Adipose tissue (tissue), 3 donors: ENCODE measurements around the gene MT2A. TPM values are rescaled to one million over a fixed set of nuclear protein-coding genes. Genes with fewer than 3 reads are reported as not detected.
"Not testable (repeated sequence)": the region's sequence is repeated elsewhere in the genome, so short reads cannot be mapped to it uniquely, and the experiment has no call there.

Source experiments
- H3K27ac ChIP-seq: one replicate; pipeline ENCODE4 v1.5.1; 2013; ENCODE audit warnings: low read depth, low read length
- WGBS, 3 donors: extraction: QIAGEN DNeasy Blood & Tissue Kit; methylation state at CpG; one replicate each; pipeline ENCODE4 v1.1.7; 2013; 5-methylcytosine and 5-hydroxymethylcytosine counted together
- polyA plus RNA-seq, 3 donors: library from polyadenylated mRNA; stranded (reverse); fragments of 200-250 nt; gene quantifications; one replicate each; pipeline ENCODE4 v1.2.3, GENCODE V29; 2013
- donor health status: healthy with polysubstance abuse.
- donor health status: Bipolar disorder and iron deficiency.
- donor health status: healthy.

Gene MT2A
- polyA plus RNA-seq, 3 donors: 558 to 7,150 (median 3,647) TPM

DNA sequence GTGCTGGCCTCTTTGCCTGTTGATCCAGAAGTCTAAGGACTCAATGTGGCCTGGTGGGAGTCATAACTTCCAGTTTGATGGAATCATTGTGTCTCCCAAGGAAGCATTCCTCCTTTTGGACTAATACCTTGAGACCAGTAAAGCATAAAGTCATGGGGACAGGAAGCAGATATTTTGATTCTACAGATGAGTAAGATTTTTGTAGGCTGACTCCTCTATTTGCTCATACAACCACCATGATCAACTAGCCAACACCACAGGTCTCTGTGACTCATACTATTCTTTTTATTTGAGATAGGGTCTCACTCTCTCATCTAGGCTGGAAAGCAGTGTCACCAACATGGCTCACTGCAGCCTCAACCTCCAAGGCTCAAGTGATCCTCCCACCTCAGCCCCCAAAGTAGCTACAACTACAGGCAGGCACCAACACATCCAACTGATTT, 6.2 kb downstream of the MT2A start:
- H3K27ac ChIP-seq: no peak overlapping the region

DNA sequence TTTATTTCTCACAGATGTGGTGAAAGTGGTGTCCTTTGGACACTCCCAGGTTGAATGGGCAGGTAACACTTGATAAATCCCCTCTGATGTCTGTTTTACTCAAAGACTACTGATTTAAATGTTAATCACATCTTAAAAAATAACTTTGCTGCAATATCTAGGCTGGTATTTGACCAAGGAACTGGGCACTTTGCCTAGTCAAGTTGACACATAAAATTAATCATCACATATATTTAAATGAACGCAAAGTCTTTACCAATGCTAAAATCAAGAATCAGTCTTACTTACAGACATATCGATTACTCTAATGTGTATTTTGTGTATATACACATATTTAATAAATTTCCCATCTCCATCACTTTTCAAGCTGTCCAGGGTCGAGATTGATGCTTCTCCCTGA, 7.0 kb downstream of the MT2A start:
- WGBS, 3 donors: 58 to 94% (median 89%) methylated on average over 3 of the region's 3 CpGs
- H3K27ac ChIP-seq: no peak overlapping the region

DNA sequence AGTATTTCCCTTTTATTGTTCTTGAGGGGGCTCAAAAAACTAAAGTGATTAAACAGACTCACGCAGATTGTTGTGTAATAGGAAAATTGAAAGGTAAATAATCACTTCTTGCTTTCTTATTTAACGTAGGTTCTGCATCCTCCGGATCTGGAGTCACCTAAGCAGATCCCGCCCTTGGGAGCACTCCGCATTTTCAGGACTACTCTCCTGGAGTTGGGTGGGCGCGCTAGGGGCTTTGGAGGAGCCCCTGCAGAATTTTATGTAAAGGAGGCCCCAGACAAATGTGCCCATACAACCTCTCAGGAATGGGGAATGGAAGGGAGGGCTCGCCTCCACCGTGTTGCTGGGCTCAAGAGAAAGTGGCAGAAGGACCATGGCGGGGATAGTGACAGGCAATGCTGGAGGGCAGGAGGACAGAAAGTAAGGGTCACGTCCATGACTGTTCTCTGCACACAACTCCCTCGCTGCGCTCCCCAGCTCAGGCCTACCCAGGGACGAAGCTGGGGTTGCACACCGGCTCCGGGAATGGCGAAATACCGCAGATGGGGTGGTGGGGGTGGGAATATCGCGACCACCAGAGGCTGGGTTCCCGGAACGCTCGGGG, 8.3 kb downstream of the MT2A start:
- WGBS, 3 donors: 49 to 55% (median 49%) methylated on average over 23 of the region's 23 CpGs
- H3K27ac ChIP-seq: no peak overlapping the region

DNA sequence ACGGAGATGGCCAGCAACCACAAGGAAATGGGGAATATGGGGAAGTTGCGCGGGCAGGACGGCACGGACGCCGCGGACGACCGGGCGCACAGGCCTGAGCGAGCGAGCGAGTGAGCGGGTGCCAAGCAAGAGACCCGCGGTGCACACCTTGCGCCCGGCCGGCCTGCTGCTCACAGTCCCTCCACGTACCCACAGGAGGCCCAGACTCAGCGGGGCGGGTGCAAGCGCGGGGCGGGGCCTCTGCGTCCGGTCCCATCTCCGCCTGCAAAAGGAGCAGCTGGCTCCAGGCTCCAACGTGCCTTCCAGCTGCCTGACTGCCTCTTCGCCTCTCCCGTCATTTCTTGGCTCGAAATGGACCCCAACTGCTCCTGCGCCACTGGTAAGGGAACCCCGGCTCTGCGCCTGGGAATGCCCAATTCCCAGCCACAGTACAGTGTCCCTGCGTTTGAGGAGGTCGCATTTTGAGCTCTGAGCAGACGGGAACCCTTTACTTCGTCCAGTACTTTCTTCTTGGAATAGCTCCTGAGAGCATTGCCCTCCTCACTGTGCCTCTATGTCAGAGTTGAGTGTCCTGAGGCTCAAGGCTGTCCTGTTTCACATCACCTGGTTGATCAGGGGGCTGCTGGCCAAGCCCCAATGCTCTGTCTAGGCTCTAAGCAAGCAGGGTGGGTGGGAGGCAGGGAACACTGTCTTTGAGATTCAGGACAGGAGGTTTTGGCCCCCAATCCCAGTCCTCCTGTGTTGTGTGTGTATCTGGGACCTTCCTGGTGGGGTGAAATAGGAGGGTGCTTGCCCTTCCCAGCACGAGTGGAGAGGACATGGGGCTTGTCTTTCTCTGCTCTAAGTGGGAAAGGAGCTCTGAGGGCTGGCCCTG, 9.1 kb downstream of the MT2A start:
- 2 to 4% (median 3%) methylated on average over 27 to 40 of the region's 41 CpGs for WGBS, 3 donors
- peak overlapping the region; percentile 77 for H3K27ac ChIP-seq

DNA sequence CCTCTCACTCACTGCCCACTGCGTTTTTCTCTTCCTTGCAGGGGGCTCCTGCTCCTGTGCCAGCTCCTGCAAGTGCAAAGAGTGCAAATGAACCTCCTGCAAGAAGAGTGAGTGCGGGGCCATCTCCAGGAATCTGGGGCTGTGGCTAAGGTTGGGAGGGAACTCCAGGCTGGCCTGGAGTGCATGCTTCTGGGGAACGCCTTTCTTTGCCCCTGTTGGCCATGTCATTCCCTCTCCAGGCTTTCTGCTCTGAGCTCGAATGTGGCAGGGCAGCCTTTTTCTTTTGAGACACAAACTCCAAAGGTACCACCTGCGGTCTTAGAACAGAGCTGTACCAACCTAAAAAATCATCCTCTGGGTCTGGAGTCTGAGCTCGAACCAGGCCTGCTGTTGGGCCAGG, 9.8 kb downstream of the MT2A start:
- WGBS, 3 donors: 55 to 72% (median 72%) methylated on average over 6 of the region's 6 CpGs
- H3K27ac ChIP-seq: peak overlapping the region; percentile 77

DNA sequence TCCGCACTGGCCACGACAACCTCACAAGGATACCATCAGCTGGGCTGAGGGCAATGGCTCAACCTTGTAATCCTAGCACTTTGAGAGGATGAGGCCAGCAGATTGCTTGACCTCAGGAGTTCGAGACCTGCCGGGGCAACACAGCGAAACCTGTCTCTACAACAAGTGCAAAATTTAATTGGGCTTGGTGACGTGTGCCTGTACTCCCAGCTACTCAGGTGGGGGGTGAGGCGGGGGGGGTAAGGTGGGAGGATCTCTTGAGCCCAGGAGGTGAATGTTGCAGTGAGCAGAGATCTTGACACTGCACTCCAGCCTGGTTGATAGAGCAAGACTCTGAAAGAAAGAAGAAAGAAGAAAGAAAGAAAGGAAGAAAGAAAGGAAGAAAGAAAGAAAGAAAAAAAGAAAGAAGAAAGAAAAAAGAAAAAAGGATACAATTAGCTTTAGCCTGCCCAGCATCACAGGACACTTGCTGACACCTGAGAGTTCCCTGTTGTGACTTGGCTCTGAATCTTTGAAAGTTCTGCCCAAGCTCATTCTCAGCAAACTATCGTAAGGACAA, 12.0 kb downstream of the MT2A start:
- H3K27ac ChIP-seq: no peak overlapping the region
- 76 to 90% (median 77%) methylated on average over 8 of the region's 8 CpGs for WGBS, 3 donors

DNA sequence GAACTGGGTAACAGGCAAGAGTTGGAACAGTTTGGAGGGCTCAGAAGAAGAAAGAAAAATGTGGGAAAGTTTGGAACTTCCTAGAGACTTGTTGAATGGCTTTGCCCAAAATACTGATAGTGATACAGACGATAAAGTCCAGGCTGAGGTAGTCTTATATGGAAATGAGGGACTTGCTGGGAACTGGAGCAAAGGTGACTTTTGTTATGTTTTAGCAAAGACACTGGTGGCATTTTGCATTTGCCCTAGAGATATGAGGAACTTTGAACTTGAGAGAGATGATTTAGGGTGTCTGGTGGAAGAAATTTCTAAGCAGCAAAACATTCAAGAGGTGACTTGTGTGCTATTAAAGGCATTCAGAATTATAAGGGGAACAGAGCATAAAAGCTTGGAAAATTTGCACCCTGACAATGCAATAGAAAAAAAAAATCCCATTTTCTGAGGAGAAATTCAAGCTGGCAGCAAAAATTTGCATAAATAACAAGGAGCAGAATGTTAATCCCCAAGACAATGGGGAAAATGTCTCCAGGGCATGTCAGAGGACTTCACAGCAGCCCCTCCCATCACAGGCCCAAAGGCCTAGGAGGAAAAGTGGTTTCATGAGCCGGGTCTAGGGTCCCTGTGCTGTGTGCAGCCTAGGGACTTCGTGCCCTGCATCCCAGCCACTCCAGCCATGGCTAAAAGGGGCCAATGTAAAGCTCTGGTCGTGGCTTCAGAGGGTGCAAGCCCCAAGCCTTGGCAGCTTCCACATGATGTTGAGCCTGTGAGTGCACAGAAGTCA, 13.5 kb downstream of the MT2A start:
- not testable (repeated sequence) for H3K27ac ChIP-seq
- 79 to 86% (median 84%) methylated on average over 4 of the region's 4 CpGs for WGBS, 3 donors

DNA sequence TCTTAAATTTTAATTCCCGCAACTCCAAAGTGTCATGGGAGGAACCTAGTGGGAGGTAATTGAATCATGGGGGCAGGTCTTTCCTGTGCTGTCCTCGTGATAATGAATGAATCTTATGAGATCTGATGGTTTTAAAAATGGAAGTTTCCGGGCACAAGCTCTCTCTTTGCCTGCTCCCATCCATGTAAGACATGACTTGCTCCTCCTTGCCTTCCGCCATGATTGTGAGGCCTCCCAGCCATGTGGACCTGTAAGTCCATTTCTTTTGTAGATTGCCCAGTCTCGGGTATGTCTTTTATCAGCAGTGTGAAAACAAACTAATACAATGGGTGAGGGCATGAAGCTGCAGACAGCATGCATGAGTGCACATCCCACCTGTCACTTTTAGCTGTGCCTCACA, 14.8 kb downstream of the MT2A start:
- 89 to 94% (median 91%) methylated on average over 5 of the region's 5 CpGs for WGBS, 3 donors
- not testable (repeated sequence) for H3K27ac ChIP-seq

DNA sequence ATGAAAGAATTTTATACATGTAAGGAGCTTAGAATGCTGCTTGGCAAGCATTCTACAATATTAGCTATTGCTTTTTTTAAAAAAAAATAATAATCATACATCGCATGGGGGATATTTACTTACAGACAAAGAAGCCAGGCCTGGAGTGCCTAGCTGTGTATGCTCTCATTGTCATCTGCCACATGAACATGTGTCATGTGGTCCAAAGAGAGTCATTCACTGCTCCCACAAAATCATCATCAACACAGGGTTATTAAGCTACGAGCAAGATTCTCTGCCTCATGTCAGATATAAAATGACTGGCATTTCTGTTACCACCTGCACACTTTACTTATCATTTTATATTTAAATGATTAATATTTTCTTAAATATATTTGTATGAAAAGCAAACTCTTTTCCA, 15.3 kb downstream of the MT2A start:
- 95 to 98% (median 96%) methylated on average over 2 of the region's 2 CpGs for WGBS, 3 donors
- H3K27ac ChIP-seq: no peak overlapping the region

DNA sequence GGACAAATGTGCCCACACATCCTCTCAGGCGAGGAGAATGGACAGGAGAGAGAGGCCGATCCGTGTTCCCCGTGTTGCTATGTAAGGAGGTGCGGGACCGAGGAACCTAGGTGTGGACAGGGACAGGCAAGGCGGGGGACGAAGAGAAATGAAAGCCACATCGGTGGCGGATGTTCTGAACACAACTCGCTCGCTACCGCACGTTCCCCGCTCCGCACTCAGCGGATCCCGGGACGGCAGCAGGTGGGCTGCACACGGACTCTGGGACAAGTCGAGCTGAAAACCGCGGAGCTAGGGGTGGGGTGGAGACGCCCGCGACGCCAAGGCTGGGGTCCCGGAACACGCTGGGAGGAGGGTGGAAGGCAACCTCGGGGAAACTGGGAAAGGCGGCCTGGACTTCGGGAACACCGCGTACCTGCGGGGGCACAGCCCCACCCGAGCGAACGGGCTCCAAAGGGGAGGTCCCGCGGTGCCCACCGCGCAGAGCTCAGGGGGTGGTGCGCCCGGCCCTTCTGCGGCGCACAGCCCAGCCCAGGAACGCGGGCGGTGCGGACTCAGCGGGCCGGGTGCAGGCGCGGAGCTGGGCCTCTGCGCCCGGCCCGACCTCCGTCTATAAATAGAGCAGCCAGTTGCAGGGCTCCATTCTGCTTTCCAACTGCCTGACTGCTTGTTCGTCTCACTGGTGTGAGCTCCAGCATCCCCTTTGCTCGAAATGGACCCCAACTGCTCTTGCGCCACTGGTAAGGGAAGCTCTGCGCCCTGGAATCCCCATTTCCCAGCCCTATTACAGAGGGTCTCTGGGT, 17.0 kb downstream of the MT2A start, which contains the start of gene MT1E:
Gene MT1E (plus strand): TSS at position 642 of the 803 bp plus-strand sequence. CDS start 71 bp downstream, at position 713.
- 1 to 2% (median 2%) methylated on average over 60 to 62 of the region's 62 CpGs for WGBS, 3 donors
- peak within 1 kb of the TSS; percentile 87 for H3K27ac ChIP-seq

DNA sequence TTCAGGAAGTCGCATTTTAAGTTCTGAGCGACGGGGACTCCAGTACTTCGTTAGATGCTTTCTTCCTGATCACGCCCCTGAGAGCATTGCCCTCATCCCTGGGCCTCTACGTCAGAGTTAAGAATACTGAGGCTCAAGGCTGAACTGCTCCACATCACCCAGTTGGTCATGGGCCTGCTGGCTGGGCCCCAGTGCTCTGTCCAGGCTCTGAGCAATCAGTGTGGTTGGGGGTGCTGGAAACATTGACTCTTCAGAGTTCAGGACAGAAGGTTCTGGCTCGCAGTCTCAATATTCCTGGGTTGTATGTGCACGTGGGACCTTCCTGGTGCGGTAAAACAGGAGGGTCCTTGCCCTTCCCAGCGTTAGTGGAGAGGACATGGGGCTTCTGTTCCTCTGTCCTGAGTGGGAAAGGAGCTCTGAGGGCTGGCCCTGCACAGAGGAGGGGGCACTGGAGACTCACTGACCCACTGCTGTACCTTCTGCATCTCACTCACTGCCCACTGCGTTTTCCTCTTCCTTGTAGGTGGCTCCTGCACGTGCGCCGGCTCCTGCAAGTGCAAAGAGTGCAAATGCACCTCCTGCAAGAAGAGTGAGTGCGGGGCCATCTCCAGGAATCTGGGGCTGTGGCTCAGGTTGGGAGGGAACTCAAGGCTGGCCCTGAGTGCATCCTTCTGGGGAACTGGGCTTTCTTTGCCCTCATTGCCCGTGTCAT, 17.7 kb downstream of the MT2A start:
- 8 to 21% (median 19%) methylated on average over 16 of the region's 16 CpGs for WGBS, 3 donors
- H3K27ac ChIP-seq: peak overlapping the region; percentile 16

DNA sequence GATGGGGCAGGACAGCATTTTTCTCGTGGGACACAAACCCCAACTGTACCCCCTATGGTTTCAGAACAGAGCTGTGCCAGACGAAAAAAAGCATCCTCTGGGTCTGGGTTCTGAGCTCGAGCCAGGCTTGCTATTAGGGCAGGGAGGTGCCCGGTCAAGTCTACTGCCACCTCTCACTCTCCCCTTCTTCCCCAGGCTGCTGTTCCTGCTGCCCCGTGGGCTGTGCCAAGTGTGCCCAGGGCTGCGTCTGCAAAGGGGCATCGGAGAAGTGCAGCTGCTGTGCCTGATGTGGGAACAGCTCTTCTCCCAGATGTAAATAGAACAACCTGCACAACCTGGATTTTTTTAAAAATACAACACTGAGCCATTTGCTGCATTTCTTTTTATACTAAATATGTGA, 18.3 kb downstream of the MT2A start:
- H3K27ac ChIP-seq: peak overlapping the region; percentile 46
- 26 to 60% (median 48%) methylated on average over 7 of the region's 7 CpGs for WGBS, 3 donors

DNA sequence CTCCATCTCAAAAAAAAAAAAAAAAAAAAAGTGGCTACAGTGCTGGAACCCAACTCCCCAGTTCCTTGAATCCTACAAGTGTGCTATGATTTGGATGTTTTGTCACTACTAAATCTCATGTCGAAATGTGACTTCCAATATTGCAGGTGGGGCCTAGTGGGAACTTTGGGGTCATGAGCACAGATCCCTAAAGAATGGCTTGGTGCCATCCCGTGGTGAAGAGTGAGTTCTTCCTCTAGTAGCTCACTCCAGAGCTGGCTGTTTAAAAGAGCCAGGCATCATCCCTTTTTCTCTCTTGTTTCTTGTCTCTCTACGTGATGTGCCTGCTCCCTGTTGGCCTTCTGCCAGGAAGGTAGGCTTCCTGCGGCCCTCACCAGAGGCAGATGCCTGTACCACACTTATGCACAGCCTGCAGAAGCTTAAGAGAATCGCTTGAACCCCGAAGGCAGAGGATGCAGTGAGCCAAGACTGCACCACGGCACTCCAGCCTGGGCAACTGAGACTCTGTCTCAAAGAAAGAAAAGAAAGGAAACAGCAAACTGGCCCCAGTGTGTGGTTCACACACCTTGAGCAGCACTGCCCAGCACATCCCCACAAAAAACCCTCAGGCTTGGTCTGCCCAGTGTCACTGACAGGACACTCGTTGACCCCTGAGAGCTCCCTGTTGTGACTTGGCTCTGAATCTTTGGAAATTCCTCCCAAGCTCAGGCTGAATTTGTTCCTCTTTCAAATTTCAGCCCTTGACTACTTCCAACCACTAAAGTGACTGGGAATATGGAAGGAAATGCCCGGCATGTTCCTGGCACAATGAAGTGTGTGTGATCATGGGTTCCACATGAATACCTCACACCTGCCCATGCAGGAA, 20.3 kb downstream of the MT2A start:
- 66 to 73% (median 69%) methylated on average over 9 of the region's 9 CpGs for WGBS, 3 donors
- H3K27ac ChIP-seq: no peak overlapping the region

DNA sequence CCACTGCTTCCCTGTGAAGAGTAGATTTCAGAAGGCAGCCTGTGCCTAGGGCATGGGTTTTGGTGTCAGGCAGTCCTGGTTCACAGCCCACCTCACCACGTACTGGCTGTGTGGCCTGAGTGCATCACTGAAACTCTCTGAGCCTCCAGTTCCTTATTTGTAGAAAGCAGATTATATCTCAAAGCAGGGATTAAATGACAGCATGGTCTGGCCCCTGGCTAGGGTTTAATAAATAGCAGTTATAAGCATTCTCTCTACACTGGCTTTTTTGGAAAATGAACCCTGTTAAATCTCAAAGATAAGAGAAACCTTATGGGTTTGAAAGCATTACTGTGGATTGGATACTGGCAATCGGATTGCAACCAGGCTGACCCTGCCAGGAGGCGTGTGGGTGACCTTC, 21.1 kb downstream of the MT2A start:
- WGBS, 3 donors: 69 to 93% (median 89%) methylated on average over 3 of the region's 3 CpGs

DNA sequence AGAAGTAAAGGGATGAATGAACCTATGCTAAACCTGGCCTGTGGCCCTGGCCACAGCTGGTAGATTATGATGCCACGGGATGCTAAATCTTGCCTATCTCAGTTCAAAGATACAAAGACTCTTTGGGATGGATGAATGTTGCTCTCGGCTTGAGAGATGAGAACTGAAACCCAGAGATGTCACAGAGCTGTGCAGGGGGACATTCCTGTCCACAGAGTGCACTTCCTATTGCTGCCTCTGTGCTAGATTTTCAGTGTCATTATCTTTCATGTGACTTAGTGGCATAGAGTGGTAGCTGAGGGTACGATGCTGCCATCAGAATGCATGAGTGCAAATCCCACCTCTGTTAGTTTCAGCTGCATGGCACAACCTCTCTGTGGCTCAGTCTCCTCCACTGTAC, 21.8 kb downstream of the MT2A start:
- no peak overlapping the region for H3K27ac ChIP-seq
- WGBS, 3 donors: 76 to 88% (median 87%) methylated on average over 3 of the region's 3 CpGs

More for the DNA sequence above, 21.1 kb downstream of the MT2A start:
- H3K27ac ChIP-seq: no peak overlapping the region

DNA sequence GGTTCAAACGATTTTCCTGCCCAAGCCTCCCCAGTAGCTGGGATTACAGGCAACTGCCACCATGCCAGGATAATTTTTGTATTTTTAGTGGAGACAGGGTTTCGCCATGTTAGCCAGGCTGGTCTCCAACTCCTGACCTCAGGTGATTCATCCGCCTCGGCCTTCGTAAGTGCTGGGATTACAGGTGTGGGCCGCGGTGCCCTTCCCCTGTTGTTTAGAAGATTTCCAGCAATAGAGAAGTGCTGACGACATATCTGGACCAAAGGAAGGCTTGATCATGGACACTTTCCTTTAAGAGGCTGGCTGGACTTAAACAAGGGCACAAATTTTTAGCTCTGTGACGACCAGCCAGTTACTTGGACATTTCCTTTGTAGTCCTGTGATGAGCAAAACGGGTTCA, 22.8 kb downstream of the MT2A start:
- WGBS, 3 donors: 88 to 90% (median 88%) methylated on average over 10 of the region's 10 CpGs
- no peak overlapping the region for H3K27ac ChIP-seq

DNA sequence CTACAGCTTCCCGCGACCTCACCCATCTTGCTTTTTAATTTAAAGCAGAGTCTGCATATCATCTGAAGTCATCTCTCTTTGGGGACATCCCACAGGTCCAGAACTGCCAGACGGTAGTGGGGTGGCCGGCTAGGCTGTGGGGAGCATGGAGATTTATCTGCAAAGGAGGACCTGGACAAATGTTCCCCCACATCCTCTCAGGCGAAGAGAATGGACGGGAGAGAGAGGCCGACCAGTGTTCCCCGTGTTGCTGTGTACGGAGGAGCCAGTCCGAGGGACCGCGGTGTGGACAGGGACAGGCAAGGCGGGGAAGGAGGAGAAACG, 23.4 kb downstream of the MT2A start:
- H3K27ac ChIP-seq: peak overlapping the region; percentile 30
- 19 to 22% (median 19%) methylated on average over 14 of the region's 14 CpGs for WGBS, 3 donors
